GM18951 (cell line): ENCODE results near the gene ESF1.

Experiments used
- POLR2A ChIP-seq: IDR thresholded peaks from 4 replicates; pipeline ENCODE4 v1.6.1; 2011; ENCODE audit warnings: mild to moderate bottlenecking; ENCODE audit not compliant: insufficient read length, insufficient read depth; ENCODE audit errors: extremely low read depth
- in situ Hi-C: fragments of 300-500 bp; cut with MboI; formaldehyde crosslinking; loops from one replicate; pipeline ENCODE4 v1.12.0; 2022; ENCODE audit warnings: low sequenced_read_pairs, mixed read lengths, inconsistent platforms; ENCODE audit not compliant: unreplicated experiment

The ESF1 gene

DNA sequence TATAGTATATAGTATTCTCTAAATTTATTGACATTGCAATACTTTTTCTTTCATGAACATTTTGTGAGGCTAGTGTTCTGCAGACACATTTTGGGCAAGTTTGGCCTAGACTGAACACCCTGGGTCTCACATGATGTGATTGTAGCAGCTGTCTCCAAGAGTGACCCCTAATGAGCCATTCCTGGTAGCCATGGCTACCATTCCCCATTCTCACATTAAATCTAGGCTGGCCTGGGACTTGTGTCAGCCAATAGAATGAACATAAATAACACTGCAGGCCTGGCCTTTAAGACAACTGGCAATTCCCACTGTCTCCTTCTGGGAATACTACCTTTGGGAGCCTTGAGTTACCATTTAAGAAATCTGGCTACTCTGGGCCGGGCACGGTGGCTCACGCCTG is 108.0 kb downstream of the ESF1 start:
- TF ChIP-seq POLR2A: no peak
- in situ Hi-C loops: no loop called here

DNA sequence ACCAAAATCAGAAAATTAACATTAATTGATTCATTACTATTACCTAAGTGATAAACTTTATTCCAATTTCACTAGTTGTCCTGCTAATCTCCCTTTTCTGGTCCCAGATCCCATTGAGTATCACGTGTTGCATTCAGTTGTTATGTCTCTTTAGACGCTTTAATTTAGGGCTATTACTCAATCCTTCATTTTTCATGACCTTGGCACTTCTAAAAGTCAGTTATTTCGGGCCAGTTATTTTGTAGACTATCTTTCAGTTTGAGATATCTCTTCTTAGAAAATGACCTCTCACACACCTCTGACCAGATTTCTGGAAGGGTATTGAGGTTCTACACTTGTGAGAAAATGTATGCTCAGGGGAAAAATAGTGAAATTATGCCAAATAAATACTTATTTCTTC is 112.0 kb downstream of the ESF1 start:
- in situ Hi-C loops: no loop called here
- no peak for TF ChIP-seq POLR2A

DNA sequence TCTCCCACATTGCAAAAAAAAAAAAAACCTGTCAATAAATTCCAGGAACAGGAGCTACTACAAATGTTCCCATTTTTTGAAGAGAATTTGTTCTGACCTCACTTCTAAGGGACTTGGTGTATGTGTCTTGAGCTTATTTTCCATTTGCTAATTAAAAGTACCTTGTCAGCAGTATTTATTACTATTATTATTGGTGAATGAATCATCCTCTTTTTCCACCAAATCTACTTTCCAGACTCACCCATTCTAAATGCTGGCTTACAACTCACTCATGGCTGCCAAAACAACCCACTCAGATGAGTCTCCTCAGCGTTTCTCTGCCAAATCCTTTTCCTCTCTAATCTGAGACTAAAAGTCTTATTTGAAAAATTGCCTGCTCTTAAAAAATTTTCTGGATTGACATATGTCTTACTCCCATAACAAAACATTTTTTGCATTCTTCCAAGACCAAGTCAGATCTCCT is 112.8 kb downstream of the ESF1 start:
- no peak for TF ChIP-seq POLR2A
- in situ Hi-C loops: no loop called here

DNA sequence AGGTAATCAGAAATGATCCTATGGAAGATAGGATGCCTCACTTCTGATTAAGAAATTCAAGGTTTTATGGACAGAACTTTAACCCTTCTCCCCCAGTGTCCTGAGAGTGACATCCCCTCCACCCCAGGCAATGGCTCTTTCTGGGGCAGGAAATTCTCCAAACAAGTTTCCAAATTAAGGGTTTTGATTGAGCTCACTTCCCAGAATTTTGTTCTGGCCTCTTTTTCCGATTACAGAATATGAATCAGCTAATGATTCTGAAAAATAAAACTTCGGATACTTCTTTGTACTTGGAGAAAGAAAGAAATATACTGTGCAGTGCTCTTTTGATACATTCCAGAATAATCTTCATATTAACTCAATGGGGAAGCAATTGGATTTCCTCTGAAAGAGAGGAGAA is 113.2 kb downstream of the ESF1 start:
- TF ChIP-seq POLR2A: no peak
- in situ Hi-C loops: no loop called here

DNA sequence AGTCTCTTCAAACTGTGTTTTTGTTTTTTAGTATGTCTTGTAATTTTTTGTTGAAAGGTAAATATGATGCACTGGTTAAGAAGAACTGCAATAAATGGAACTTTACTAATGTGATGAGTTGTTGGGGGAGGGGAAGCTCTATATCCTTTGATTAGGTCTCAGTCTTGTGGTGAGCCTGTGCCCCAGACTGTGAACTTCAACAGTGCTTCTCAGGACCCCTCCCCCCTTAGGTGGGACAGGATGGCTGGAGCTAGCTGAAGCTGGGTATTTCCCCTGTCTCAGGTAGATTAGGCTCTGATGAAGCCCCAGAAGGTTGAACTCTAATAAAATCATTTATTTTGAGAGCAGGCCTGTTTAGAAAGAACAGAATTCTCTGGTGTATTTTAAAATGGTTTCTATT is 114.6 kb downstream of the ESF1 start:
- in situ Hi-C loops: no loop called here
- TF ChIP-seq POLR2A: no peak

DNA sequence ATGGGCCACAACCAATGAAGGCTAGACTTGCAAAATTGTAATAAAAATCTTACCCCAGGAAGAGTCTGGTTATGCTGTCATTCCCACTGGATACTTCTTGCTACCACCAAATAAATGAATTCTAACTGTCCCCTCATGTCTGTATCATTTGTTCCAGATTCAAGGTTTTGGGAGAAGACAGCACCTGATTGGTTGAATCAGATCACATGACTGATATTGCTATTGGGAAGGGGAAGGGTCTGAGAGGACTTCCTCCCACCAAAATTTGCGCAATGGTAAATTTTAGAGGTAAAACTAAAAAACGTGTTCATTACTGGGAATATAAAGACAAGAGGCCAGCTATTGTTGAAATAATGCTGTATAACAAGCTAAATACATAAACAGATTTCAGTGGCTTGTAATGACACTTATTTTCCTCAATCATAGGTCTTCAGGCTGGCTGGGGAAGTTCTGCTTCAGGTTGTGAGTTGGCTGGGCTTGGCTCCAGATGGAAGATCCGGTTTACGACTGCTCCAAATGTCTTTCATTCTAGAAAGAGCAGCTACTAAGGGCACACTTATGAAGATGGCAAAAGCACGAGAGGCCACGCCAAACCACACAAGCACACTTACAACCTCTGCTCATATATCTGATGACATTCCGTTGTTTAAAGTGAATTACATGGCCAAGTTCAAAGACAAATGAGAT is 118.9 kb downstream of the ESF1 start:
- in situ Hi-C loops: no loop called here
- TF ChIP-seq POLR2A: no peak
